OCI-LY7 (cell line): ENCODE data around the gene MYPN. TPM values are rescaled to one million over a fixed set of nuclear protein-coding genes. Genes with fewer than 3 reads are reported as not detected.

Experiments used
- BruUV-seq: library from RNA; stranded (reverse); fragments of 400-500 nt; replicated peaks from 2 replicates; lab custom pipeline; 2021; lab: Mats Ljungman, UMichigan
- CTCF ChIA-PET: fragments of 300-600 bp; sonication (Branson Sonifier 250); formaldehyde crosslinking; loops from one replicate; lab custom pipeline; 2022; ENCODE audit warnings: antibody characterized with exemption; ENCODE audit not compliant: unreplicated experiment; lab: Charles Lee
- POLR2A ChIA-PET: fragments of 300-600 bp; sonication (Branson Sonifier 250); formaldehyde crosslinking; loops from one replicate; lab custom pipeline; 2022; ENCODE audit warnings: antibody characterized with exemption; lab: Charles Lee
- DNase-seq: peaks from one replicate; pipeline ENCODE4 v3.0.0-alpha.2; 2015; ENCODE audit warnings: low spot score
- H2AFZ ChIP-seq: fragments of 200-600 bp; sonication (generic), shearing (Covaris generic); 2 replicates; pipeline ENCODE4 v1.6.1; 2014; ENCODE audit warnings: mild to moderate bottlenecking, antibody characterized with exemption, low read length, moderate library complexity
- H3K27ac ChIP-seq: fragments of 200-600 bp; sonication (generic); 2 replicates; pipeline ENCODE4 v1.5.1; 2014; ENCODE audit warnings: mixed run types, low read depth, mild to moderate bottlenecking, moderate library complexity, low read length, inconsistent platforms; ENCODE audit not compliant: poor library complexity, severe bottlenecking
- H3K36me3 ChIP-seq: fragments of 200-600 bp; sonication (generic); 2 replicates; pipeline ENCODE4 v1.6.1; 2014; ENCODE audit warnings: mild to moderate bottlenecking, antibody characterized with exemption, low read length, moderate library complexity, mixed read lengths; ENCODE audit not compliant: insufficient read depth
- H3K4me1 ChIP-seq: fragments of 200-600 bp; sonication (generic); 2 replicates; pipeline ENCODE4 v1.5.1; 2014; ENCODE audit warnings: mild to moderate bottlenecking, low read length; ENCODE audit not compliant: insufficient read depth, poor library complexity, severe bottlenecking
- H3K4me2 ChIP-seq: fragments of 200-600 bp; sonication (generic); 2 replicates; pipeline ENCODE4 v1.6.1; 2014; ENCODE audit warnings: mild to moderate bottlenecking, low read length
- H3K4me3 ChIP-seq: fragments of 200-600 bp; sonication (generic); 2 replicates; pipeline ENCODE4 v1.5.1; 2014; ENCODE audit warnings: mild to moderate bottlenecking, low read depth, low read length; ENCODE audit not compliant: poor library complexity, severe bottlenecking
- H3K79me2 ChIP-seq: fragments of 200-600 bp; sonication (generic); 2 replicates; pipeline ENCODE4 v1.6.1; 2016; ENCODE audit warnings: low read depth, mild to moderate bottlenecking, low read length, moderate library complexity, mixed read lengths; ENCODE audit not compliant: insufficient read depth
- H3K9me2 ChIP-seq: fragments of 200-600 bp; sonication (generic); 2 replicates; pipeline ENCODE4 v1.6.1; 2016; ENCODE audit warnings: mild to moderate bottlenecking, low read length, mixed read lengths; ENCODE audit not compliant: insufficient read depth
- H3K9me3 ChIP-seq: fragments of 200-600 bp; sonication (generic); 2 replicates; pipeline ENCODE4 v1.6.1; 2014; ENCODE audit warnings: mild to moderate bottlenecking, mixed run types, low read length, mixed read lengths
- H4K20me1 ChIP-seq: fragments of 200-600 bp; sonication (generic); 2 replicates; pipeline ENCODE4 v1.6.1; 2014; ENCODE audit warnings: mild to moderate bottlenecking, antibody characterized with exemption, low read length, moderate library complexity, mixed read lengths; ENCODE audit not compliant: insufficient read depth
- EZH2phosphoT487 ChIP-seq: fragments of 200-600 bp; sonication (generic); IDR thresholded peaks from 2 replicates; pipeline ENCODE4 v1.6.1; 2018; ENCODE audit warnings: low read depth, borderline replicate concordance, mild to moderate bottlenecking, mixed run types, antibody characterized with exemption, low read length, moderate library complexity, mixed read lengths
- intact Hi-C: fragments of 100-400 bp; cut with micrococcal nuclease; formaldehyde crosslinking; loops from one replicate; pipeline ENCODE4 v1.10.0; 2022; ENCODE audit not compliant: unreplicated experiment
- total RNA-seq, 2 experiments: library from RNA; depleted of rRNA in 1 of 2; stranded (reverse); fragments of >200 nt in 1 of 2; shearing (Covaris generic) in 1 of 2; gene quantifications; 2 replicates each; pipeline ENCODE4 v1.2.3, GENCODE V29; 2014 to 2022
- TF ChIP-seq, protein P1 (sequence below): fragments of 200-600 bp; sonication (generic); conservative IDR thresholded peaks from 2 replicates; pipeline ENCODE4 v1.5.1; 2014; ENCODE audit warnings: mild to moderate bottlenecking, antibody characterized with exemption, low read length, moderate library complexity, mixed read lengths

The MYPN gene
- total RNA-seq, 2 experiments from 2014 or later: 0.06 TPM; not detected in 1

GRCh38 chr10:68235581-68235980, 126.3 kb downstream of the MYPN start:
- TF ChIP-seq EZH2phosphoT487: no peak
- TF ChIP-seq, protein P1, sequence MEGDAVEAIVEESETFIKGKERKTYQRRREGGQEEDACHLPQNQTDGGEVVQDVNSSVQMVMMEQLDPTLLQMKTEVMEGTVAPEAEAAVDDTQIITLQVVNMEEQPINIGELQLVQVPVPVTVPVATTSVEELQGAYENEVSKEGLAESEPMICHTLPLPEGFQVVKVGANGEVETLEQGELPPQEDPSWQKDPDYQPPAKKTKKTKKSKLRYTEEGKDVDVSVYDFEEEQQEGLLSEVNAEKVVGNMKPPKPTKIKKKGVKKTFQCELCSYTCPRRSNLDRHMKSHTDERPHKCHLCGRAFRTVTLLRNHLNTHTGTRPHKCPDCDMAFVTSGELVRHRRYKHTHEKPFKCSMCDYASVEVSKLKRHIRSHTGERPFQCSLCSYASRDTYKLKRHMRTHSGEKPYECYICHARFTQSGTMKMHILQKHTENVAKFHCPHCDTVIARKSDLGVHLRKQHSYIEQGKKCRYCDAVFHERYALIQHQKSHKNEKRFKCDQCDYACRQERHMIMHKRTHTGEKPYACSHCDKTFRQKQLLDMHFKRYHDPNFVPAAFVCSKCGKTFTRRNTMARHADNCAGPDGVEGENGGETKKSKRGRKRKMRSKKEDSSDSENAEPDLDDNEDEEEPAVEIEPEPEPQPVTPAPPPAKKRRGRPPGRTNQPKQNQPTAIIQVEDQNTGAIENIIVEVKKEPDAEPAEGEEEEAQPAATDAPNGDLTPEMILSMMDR: no peak

DNA sequence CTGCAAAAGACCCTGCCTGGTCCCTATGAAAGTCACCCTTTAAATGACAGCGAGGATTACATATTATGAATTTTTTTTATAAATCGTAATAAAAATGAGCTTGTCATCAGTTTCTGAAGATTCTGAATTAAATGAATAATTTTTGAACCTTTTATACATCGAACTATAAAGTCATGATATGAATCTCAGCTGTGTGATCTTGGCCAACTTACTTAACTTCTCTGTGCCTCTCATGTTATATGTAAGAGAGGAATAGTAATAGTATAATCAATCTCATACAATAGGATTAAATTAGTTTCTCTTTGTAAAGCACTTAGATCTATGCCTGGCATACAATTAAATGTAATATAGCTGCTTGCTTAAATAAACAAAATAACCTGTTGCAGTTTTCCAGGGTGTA, 127.9 kb downstream of the MYPN start:
- no peak for DNase-seq
- Histone ChIP-seq H3K9me3 (no peaks in the 10 kb centered on the region), H4K20me1 (no peaks in the 10 kb centered on the region), H3K4me2 (no peak overlapping the region), H3K27ac (no peak overlapping the region), H3K4me1 (no peaks in the 10 kb centered on the region), H3K36me3 (no peaks in the 10 kb centered on the region), H3K9me2 (no peaks in the 10 kb centered on the region), H3K79me2 (no peaks in the 10 kb centered on the region), H3K4me3 (no peak overlapping the region), H2AFZ (no peak overlapping the region)
- CTCF ChIA-PET: no interaction called here
- POLR2A ChIA-PET: interaction anchor here (0.6 to 1.2 kb wide), 7 partner anchors 10 to 316 kb away, joined by 3 to 4 read pairs (median 3); no protein-coding TSS in a partner anchor
- intact Hi-C loops: no loop called here
- TF ChIP-seq, protein P1: no peak
- no peak for TF ChIP-seq EZH2phosphoT487
- BruUV-seq: no TSS peak

More at GRCh38 chr10:68235581-68235980, 126.3 kb downstream of the MYPN start:
- H3K79me2 ChIP-seq: no peaks in the 10 kb centered on the region
- H2AFZ ChIP-seq: no peak overlapping the region
- H3K9me2 ChIP-seq: no peaks in the 10 kb centered on the region
- no peaks in the 10 kb centered on the region for H3K9me3 ChIP-seq
- H3K36me3 ChIP-seq: no peaks in the 10 kb centered on the region
- H3K4me2 ChIP-seq: no peak overlapping the region
- ChIA-PET POLR2A (interaction anchor here (0.6 to 1.1 kb wide), 3 partner anchors 16 to 99 kb away, joined by 3 to 5 read pairs (median 4); no protein-coding TSS in a partner anchor), CTCF (no interaction called here)
- no peak overlapping the region for H3K4me3 ChIP-seq
- H3K4me1 ChIP-seq: peaks cover 13% of the 10 kb centered on the region
- BruUV-seq: no TSS peak
- DNase-seq: no peak
- no peaks in the 10 kb centered on the region for H4K20me1 ChIP-seq
- H3K27ac ChIP-seq: no peak overlapping the region
- intact Hi-C loops: no loop called here

DNA sequence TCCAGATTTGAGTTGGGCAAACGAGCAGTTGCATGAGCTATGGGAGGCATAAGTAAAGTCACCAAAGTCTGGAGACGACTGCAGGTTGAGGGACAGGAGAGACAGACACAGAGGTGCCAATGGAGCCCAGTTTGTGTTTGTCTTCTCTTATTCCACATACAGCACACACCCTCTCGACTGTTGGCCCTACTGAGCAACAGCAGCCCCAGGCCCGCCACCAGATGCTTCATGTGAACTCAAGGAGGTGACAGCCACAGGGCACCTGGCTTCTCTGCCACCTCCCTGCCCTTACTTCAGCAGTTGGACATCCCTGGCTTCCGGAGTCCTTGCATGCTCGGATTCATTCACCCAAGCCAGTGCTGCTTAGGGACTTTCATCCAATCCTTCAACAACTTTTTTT, 129.1 kb downstream of the MYPN start:
- Histone ChIP-seq H3K9me2 (no peaks in the 10 kb centered on the region), H2AFZ (no peak overlapping the region), H3K36me3 (no peaks in the 10 kb centered on the region), H4K20me1 (no peaks in the 10 kb centered on the region), H3K9me3 (no peaks in the 10 kb centered on the region), H3K4me1 (no peaks in the 10 kb centered on the region), H3K4me2 (no peak overlapping the region), H3K79me2 (no peaks in the 10 kb centered on the region), H3K27ac (no peak overlapping the region), H3K4me3 (no peak overlapping the region)
- TF ChIP-seq, protein P1: no peak
- no peak for TF ChIP-seq EZH2phosphoT487
- CTCF ChIA-PET: no interaction called here
- POLR2A ChIA-PET: interaction anchor here (0.6 kb wide), 1 partner anchor 21 kb away, joined by 3 read pairs; no protein-coding TSS in a partner anchor
- intact Hi-C loops: no loop called here
- no TSS peak for BruUV-seq
- no peak for DNase-seq
